ENCODE data around the gene BICDL2. TPM values are rescaled to one million over a fixed set of nuclear protein-coding genes. Genes with fewer than 3 reads are reported as not detected.

The BICDL2 gene
- total RNA-seq, 3 donors from 2014 or later = 49.1 to 102 (median 75.5) TPM

GRCh38 chr16:3000540-3000939 is 36.2 kb downstream of the BICDL2 start:
- TF ChIP-seq CTCF (IDR thresholded peaks at IDR 0.05) = no peak
- peaks cover 10% of the 10 kb centered on the region for H3K4me1 ChIP-seq (ENCODE audit: low read depth)
- no peaks in the 10 kb centered on the region for H3K36me3 ChIP-seq (ENCODE audit: low read depth)
- H3K4me3 ChIP-seq = no peak overlapping the region
- no peak for ATAC-seq
- intact Hi-C loops (cut with DNase I, micrococcal nuclease) = no loop called here
- no peaks in the 10 kb centered on the region for H3K9me3 ChIP-seq
- DNase-seq = no peak

- DNase-seq (no peak), ATAC-seq (no peak)
- TF ChIP-seq CTCF (IDR thresholded peaks at IDR 0.05) = no peak
- Histone ChIP-seq H3K36me3 (ENCODE audit: low read depth) (no peaks in the 10 kb centered on the region), H3K4me1 (ENCODE audit: low read depth) (peaks cover 6% of the 10 kb centered on the region), H3K9me3 (no peaks in the 10 kb centered on the region), H3K4me3 (no peak overlapping the region)
- intact Hi-C loops (cut with DNase I, micrococcal nuclease) = no loop called here
These were observed 36.8 kb downstream of the BICDL2 start for GRCh38 chr16:2999929-3000328.

GRCh38 chr16:2996298-2996697 is 40.4 kb downstream of the BICDL2 start:
- intact Hi-C loops (cut with DNase I, micrococcal nuclease) = no loop called here
- H3K9me3 ChIP-seq = no peaks in the 10 kb centered on the region
- ATAC-seq (no peak), DNase-seq (no peak)
- no peak overlapping the region for H3K4me3 ChIP-seq
- TF ChIP-seq CTCF (IDR thresholded peaks at IDR 0.05) = no peak
- no peaks in the 10 kb centered on the region for H3K36me3 ChIP-seq (ENCODE audit: low read depth)
- H3K4me1 ChIP-seq (ENCODE audit: low read depth) = no peaks in the 10 kb centered on the region

- no peak for DNase-seq
- H3K4me3 ChIP-seq = no peak overlapping the region
- no peaks in the 10 kb centered on the region for H3K4me1 ChIP-seq (ENCODE audit: low read depth)
- H3K36me3 ChIP-seq (ENCODE audit: low read depth) = no peaks in the 10 kb centered on the region
- no peak for TF ChIP-seq CTCF (IDR thresholded peaks at IDR 0.05)
- intact Hi-C loops (cut with DNase I, micrococcal nuclease) = no loop called here
- H3K9me3 ChIP-seq = no peaks in the 10 kb centered on the region
- ATAC-seq = no peak
These were observed 44.2 kb downstream of the BICDL2 start for GRCh38 chr16:2992383-2993081.

GRCh38 chr16:2991566-2992261 is 45.0 kb downstream of the BICDL2 start:
- Histone ChIP-seq H3K9me3 (no peaks in the 10 kb centered on the region), H3K4me1 (ENCODE audit: low read depth) (no peaks in the 10 kb centered on the region), H3K4me3 (no peak overlapping the region), H3K36me3 (ENCODE audit: low read depth) (no peaks in the 10 kb centered on the region)
- intact Hi-C loops (cut with DNase I, micrococcal nuclease) = no loop called here
- ATAC-seq (peak; percentile 61), DNase-seq (no peak)
- TF ChIP-seq CTCF (IDR thresholded peaks at IDR 0.05) = no peak
